Activated CD4-positive, alpha-beta T cell treated with anti-CD3 and anti-CD28 coated beads, Interleukin-2, amount 10 ng/mL, durations not matched to agents 7 days and 5 days (primary cell): ENCODE results near the gene PTCD1. TPM values are rescaled to one million over a fixed set of nuclear protein-coding genes. Genes with fewer than 3 reads are reported as not detected.
A peak's percentile ranks its signal among the peaks of the same experiment; 100 is the strongest.
"Not testable (repeated sequence)": the region's sequence is repeated elsewhere in the genome, so short reads cannot be mapped to it uniquely, and the experiment has no call there.

Experiments used
- CTCF ChIA-PET: fragments of 350-600 bp; sonication (Branson Sonifier 250); formaldehyde crosslinking; loops from one replicate; lab custom pipeline; 2021; ENCODE audit warnings: antibody characterized with exemption; lab: Charles Lee
- POLR2A ChIA-PET: fragments of 350-600 bp; sonication (Branson Sonifier 250); formaldehyde crosslinking; loops from one replicate; lab custom pipeline; 2021; ENCODE audit warnings: antibody characterized with exemption; lab: Charles Lee
- DNase-seq: peaks from one replicate; pipeline ENCODE4 v3.0.0-alpha.2; 2020
- H3K27ac Mint-ChIP-seq: one replicate; pipeline ENCODE4 v1.8.0; 2021; ENCODE audit warnings: mild to moderate bottlenecking, moderate library complexity, mixed read lengths
- H3K27me3 Mint-ChIP-seq: one replicate; pipeline ENCODE4 v1.8.0; 2021; ENCODE audit warnings: mixed read lengths
- H3K36me3 Mint-ChIP-seq: one replicate; pipeline ENCODE4 v1.8.0; 2021; ENCODE audit warnings: low read depth, mixed read lengths
- H3K4me1 Mint-ChIP-seq: one replicate; pipeline ENCODE4 v1.8.0; 2021; ENCODE audit warnings: mixed read lengths
- H3K4me3 Mint-ChIP-seq: one replicate; pipeline ENCODE4 v1.8.0; 2021; ENCODE audit warnings: mild to moderate bottlenecking, moderate library complexity, mixed read lengths
- H3K9me3 Mint-ChIP-seq: one replicate; pipeline ENCODE4 v1.8.0; 2021; ENCODE audit warnings: mixed read lengths
- total RNA-seq, 2 experiments: library from RNA; stranded (reverse); gene quantifications; one replicate each; pipeline ENCODE4 v1.2.3, GENCODE V29; 2021

The PTCD1 gene
- total RNA-seq, 2 experiments from 2014 or later, result 5.7 to 8.6 TPM

- ChIA-PET POLR2A (interaction anchor here (0.9 to 1.0 kb wide), 3 partner anchors 12 to 53 kb away, joined by 3 to 4 read pairs (median 4); partner anchors contain the start of genes BUD31 and PDAP1), CTCF (no interaction called here)
- Mint-ChIP-seq H3K4me3 (peak overlapping the region; percentile 82), H3K27ac (peak overlapping the region; percentile 90), H3K4me1 (peaks cover 60% of the 10 kb centered on the region), H3K27me3 (no peaks in the 10 kb centered on the region), H3K36me3 (peaks cover 54% of the 10 kb centered on the region), H3K9me3 (no peaks in the 10 kb centered on the region)
- peak; percentile 46 for DNase-seq
Observed at GRCh38 chr7:99380032-99380822, 58.4 kb downstream of the PTCD1 start.

- not testable (repeated sequence) for H3K9me3 Mint-ChIP-seq, DNase-seq, H3K27me3 Mint-ChIP-seq
- ChIA-PET CTCF (interaction anchor here (0.6 to 2.8 kb wide), 2 partner anchors 10 to 193 kb away, joined by 3 to 5 read pairs; no protein-coding TSS in a partner anchor), POLR2A (interaction anchor here (0.6 to 0.9 kb wide), 2 partner anchors 13 to 21 kb away, joined by 3 to 4 read pairs; no protein-coding TSS in a partner anchor)
- peak overlapping the region; percentile 90 for H3K27ac Mint-ChIP-seq
- peaks cover 60% of the 10 kb centered on the region for H3K4me1 Mint-ChIP-seq
- peak overlapping the region; percentile 82 for H3K4me3 Mint-ChIP-seq
- H3K36me3 Mint-ChIP-seq, result peaks cover 53% of the 10 kb centered on the region
Observed at GRCh38 chr7:99379693-99380031, 58.9 kb downstream of the PTCD1 start.

GRCh38 chr7:99379043-99379577 lies 59.5 kb downstream of the PTCD1 start:
- peaks cover 54% of the 10 kb centered on the region for H3K4me1 Mint-ChIP-seq
- ChIA-PET CTCF (interaction anchor here (0.6 to 2.8 kb wide), 2 partner anchors 10 to 192 kb away, joined by 3 to 5 read pairs; no protein-coding TSS in a partner anchor), POLR2A (interaction anchor here (0.6 to 0.9 kb wide), 2 partner anchors 13 to 22 kb away, joined by 3 to 4 read pairs; no protein-coding TSS in a partner anchor)
- peaks cover 48% of the 10 kb centered on the region for H3K36me3 Mint-ChIP-seq
- DNase-seq, result peak; percentile 50
- peak overlapping the region; percentile 90 for H3K27ac Mint-ChIP-seq
- H3K4me3 Mint-ChIP-seq, result peak overlapping the region; percentile 82
- no peaks in the 10 kb centered on the region for H3K9me3 Mint-ChIP-seq
- H3K27me3 Mint-ChIP-seq, result no peaks in the 10 kb centered on the region

DNA sequence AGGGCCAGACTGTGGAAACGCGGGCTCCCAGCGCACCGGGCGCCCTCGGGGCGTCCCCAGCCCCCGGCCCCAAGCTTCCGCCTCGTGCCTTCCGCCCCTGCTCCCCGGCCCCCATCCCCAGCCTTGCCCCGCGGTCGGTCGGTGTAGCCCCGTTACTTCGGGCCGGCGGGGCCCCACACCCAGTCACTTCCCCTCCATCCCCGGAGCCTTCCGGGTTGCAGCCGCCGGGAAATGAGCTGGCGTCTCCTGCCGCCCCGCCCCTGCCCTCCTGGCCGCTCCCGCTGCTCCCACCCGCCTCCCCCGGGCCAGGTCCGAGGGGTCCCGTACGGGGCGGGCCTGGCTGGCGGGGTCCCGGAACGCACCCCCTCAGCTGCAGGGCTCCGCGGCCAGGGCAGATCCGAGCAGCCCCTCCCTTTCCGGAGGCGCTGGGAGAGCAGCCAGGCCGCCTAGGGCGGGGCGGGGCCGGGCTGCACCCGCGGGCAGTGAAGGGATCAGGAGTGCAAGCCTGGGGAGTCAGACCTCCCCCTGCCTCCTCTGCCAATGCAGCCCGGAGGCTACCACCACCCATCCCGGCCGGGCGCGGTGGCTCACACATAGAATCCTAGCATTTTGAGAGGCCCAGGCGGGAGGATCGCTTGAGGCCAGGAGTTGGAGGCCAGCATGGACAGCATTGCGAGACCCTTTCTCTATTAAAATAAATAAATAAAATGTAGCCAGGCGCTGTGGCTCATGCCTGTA lies 63.4 kb downstream of the PTCD1 start:
- peaks cover 25% of the 10 kb centered on the region for H3K36me3 Mint-ChIP-seq
- no peaks in the 10 kb centered on the region for H3K27me3 Mint-ChIP-seq
- DNase-seq, result peak; percentile 72
- CTCF ChIA-PET, result interaction anchor here (0.6 kb wide), 1 partner anchor 90 kb away, joined by 3 read pairs; no protein-coding TSS in a partner anchor
- H3K27ac Mint-ChIP-seq, result peak overlapping the region; percentile 75
- peak overlapping the region; percentile 75 for H3K4me3 Mint-ChIP-seq
- peaks cover 42% of the 10 kb centered on the region for H3K4me1 Mint-ChIP-seq
- POLR2A ChIA-PET, result interaction anchor here (0.6 kb wide), 1 partner anchor 960 kb away, joined by 3 read pairs; no protein-coding TSS in a partner anchor
- no peaks in the 10 kb centered on the region for H3K9me3 Mint-ChIP-seq

GRCh38 chr7:99374111-99375064 lies 64.2 kb downstream of the PTCD1 start, which contains the start of gene ARPC1B:
ARPC1B (plus strand) TSS chr7:99374730; CDS start chr7:99385715, 10,985 bp downstream.
- H3K9me3 Mint-ChIP-seq, result no peaks in the 10 kb centered on the region
- no peaks in the 10 kb centered on the region for H3K27me3 Mint-ChIP-seq
- peak; percentile 85 for DNase-seq
- ChIA-PET POLR2A (interaction anchor here (0.6 kb wide), 1 partner anchor 960 kb away, joined by 3 read pairs; no protein-coding TSS in a partner anchor), CTCF (interaction anchor here (2.1 kb wide), 1 partner anchor 25 kb away, joined by 5 read pairs; no protein-coding TSS in a partner anchor)
- peaks cover 19% of the 10 kb centered on the region for H3K36me3 Mint-ChIP-seq
- peak within 1 kb of the TSS; percentile 81 for H3K27ac Mint-ChIP-seq
- peak within 1 kb of the TSS; percentile 75 for H3K4me3 Mint-ChIP-seq
- H3K4me1 Mint-ChIP-seq, result peaks cover 43% of the 10 kb centered on the region

GRCh38 chr7:99373091-99374066 lies 65.2 kb downstream of the PTCD1 start:
- no peaks in the 10 kb centered on the region for H3K9me3 Mint-ChIP-seq
- peaks cover 44% of the 10 kb centered on the region for H3K4me1 Mint-ChIP-seq
- H3K27me3 Mint-ChIP-seq, result no peaks in the 10 kb centered on the region
- ChIA-PET CTCF (interaction anchor here (0.8 to 2.1 kb wide), 3 partner anchors 14 to 43 kb away, joined by 4 to 6 read pairs (median 5); no protein-coding TSS in a partner anchor), POLR2A (no interaction called here)
- peaks cover 13% of the 10 kb centered on the region for H3K36me3 Mint-ChIP-seq
- H3K4me3 Mint-ChIP-seq, result peak overlapping the region; percentile 75
- peak overlapping the region; percentile 81 for H3K27ac Mint-ChIP-seq
- DNase-seq, result no peak

DNA sequence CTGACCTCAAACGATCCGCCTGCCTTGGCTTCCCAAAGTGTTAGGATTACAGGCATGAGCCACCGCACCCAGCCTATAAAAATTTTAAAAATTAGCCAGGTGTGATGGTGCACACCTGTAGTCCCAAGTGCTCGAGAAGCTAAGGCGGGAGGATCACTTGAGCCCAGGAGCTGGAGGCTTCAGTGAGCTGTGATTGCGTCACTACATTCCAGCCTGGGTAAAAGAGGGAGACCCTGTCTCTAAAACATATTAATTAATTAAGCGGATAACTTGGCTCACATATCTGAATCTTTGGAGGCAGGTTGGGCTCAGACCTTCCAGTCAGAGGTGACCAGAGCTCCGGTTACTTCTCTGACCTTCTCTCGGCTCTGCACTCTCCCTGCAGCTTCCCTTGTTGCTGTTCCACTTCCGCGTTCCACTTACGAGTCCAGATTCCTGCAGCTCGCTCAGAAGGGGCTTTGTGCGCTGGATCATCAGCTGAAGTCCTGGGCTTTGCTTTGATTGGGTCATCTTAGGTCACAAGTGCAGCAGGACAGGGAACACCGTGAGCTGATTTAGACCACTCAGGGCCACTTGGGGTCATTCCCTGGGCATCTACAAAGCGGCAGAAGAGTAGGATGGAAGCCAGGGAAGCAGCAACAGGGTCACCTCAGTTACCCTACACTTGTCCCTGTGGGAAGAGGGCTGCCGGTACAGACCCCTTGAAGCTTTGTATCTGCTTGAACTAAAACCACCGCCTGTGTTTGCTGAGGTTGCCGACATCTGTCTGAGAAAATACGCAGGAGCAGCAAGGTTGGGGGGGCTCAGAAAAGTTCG lies 66.1 kb downstream of the PTCD1 start:
- ChIA-PET CTCF (interaction anchor here (0.8 to 2.1 kb wide), 4 partner anchors 13 to 44 kb away, joined by 3 to 6 read pairs (median 4); no protein-coding TSS in a partner anchor), POLR2A (no interaction called here)
- DNase-seq, result no peak
- H3K27me3 Mint-ChIP-seq, result no peaks in the 10 kb centered on the region
- no peak overlapping the region for H3K27ac Mint-ChIP-seq
- peaks cover 7% of the 10 kb centered on the region for H3K36me3 Mint-ChIP-seq
- peak overlapping the region; percentile 75 for H3K4me3 Mint-ChIP-seq
- H3K4me1 Mint-ChIP-seq, result peaks cover 38% of the 10 kb centered on the region
- no peaks in the 10 kb centered on the region for H3K9me3 Mint-ChIP-seq

- DNase-seq, result no peak
- Mint-ChIP-seq H3K4me1 (peaks cover 31% of the 10 kb centered on the region), H3K9me3 (no peaks in the 10 kb centered on the region), H3K36me3 (peaks cover 5% of the 10 kb centered on the region), H3K4me3 (no peak overlapping the region), H3K27me3 (no peaks in the 10 kb centered on the region), H3K27ac (peak overlapping the region; percentile 57)
- ChIA-PET CTCF (interaction anchor here (0.7 to 1.8 kb wide), 3 partner anchors 12 to 37 kb away, joined by 3 to 6 read pairs (median 3); partner anchors contain the start of genes BUD31 and PDAP1), POLR2A (no interaction called here)
Observed at GRCh38 chr7:99371376-99371920, 67.2 kb downstream of the PTCD1 start.

DNA sequence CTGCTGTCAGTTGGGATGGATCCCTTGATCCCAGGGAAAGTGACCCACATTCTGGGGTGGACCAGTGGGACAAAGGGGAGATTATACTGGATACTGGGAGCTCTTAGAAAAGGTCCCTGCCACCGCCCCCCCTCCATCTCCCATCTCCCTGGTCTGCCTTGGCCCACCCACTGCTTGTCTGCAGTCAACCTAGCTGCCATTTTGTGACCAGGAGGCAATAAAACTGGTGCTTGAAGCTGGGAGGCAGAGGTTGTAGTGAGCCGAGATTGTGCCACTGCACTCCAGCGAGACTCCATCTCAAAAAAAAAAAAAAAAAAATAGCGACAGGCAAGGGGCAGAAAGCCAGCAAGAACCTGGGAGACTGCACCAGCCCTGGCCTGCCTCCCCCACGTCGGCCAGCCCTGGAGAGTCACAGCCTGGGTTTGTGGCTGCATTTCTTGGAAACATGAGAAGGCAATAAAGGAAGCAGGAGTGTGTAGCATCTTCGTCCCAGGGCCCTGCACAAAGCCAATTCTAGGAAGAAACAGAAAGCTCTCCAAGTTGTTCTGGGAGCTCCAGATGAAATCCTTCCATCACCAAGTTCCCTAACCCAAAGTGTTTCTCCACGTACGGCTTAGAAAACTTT lies 68.7 kb downstream of the PTCD1 start:
- Mint-ChIP-seq H3K27ac (no peak overlapping the region), H3K36me3 (peaks cover 17% of the 10 kb centered on the region), H3K9me3 (no peaks in the 10 kb centered on the region), H3K27me3 (no peaks in the 10 kb centered on the region), H3K4me3 (no peak overlapping the region), H3K4me1 (peaks cover 31% of the 10 kb centered on the region)
- CTCF ChIA-PET, result interaction anchor here (0.6 to 1.8 kb wide), 3 partner anchors 8 to 17 kb away, joined by 3 to 5 read pairs (median 5); no protein-coding TSS in a partner anchor
- no peak for DNase-seq
- POLR2A ChIA-PET, result interaction anchor here (0.6 kb wide), 1 partner anchor 32 kb away, joined by 3 read pairs; no protein-coding TSS in a partner anchor
